ENCODE data around the gene ZNF274.
"Not testable (repeated sequence)": the region's sequence is repeated elsewhere in the genome, so short reads cannot be mapped to it uniquely, and the experiment has no call there.

Gene ZNF274

GRCh38 chr19:58212336-58213074, 29.6 kb downstream of the ZNF274 start:
- DNase-seq (ENCODE audit: low read depth in 3 of 3), result no peak

DNA sequence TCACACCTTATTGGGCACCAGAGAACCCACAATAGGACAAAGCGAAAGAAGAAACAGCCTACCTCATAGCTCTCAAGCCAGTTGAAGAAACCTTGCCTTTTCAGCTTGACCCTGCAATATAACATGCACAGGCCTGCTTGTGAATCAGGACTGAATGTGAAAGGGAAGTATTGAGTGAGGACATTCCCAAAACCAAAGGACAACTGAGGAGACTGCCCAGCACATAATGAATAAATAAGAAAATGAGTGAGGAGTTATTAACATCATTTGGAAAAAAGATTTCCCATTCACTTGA, 30.2 kb downstream of the ZNF274 start:
- DNase-seq (ENCODE audit: low read depth in 3 of 3), result no peak

DNA sequence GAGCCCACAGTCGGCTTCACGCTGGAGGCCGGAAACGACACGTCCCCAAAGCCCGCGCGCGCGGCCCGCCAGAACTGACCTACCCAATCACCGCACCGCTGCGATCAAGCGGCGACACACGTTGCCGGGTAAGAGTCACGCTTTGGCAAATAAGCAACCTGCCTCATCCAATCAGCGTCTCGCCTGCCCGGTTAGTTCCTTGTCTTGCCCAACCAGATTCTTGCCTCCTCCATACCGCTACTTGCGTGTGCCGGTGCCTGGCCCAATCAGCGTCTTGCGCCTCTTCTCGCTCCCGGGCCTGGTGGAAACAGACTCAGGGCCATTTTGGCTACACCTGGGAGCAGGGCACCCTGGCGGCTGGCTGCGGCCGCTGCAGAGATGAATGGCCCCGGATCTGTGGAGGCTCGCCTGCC, 34.2 kb downstream of the ZNF274 start:
- no peak for DNase-seq (ENCODE audit: low read depth in 3 of 3)

GRCh38 chr19:58217607-58218391, 34.9 kb downstream of the ZNF274 start:
- DNase-seq (ENCODE audit: low read depth in 3 of 3), result no peak

- peak in 2 of 3 donors; percentile 22 to 38 for DNase-seq (ENCODE audit: low read depth in 3 of 3)
Measured at GRCh38 chr19:58218899-58219298, 36.0 kb downstream of the ZNF274 start.

- no peak for DNase-seq (ENCODE audit: low read depth in 3 of 3)
Measured at GRCh38 chr19:58227964-58228584, 45.2 kb downstream of the ZNF274 start.

DNA sequence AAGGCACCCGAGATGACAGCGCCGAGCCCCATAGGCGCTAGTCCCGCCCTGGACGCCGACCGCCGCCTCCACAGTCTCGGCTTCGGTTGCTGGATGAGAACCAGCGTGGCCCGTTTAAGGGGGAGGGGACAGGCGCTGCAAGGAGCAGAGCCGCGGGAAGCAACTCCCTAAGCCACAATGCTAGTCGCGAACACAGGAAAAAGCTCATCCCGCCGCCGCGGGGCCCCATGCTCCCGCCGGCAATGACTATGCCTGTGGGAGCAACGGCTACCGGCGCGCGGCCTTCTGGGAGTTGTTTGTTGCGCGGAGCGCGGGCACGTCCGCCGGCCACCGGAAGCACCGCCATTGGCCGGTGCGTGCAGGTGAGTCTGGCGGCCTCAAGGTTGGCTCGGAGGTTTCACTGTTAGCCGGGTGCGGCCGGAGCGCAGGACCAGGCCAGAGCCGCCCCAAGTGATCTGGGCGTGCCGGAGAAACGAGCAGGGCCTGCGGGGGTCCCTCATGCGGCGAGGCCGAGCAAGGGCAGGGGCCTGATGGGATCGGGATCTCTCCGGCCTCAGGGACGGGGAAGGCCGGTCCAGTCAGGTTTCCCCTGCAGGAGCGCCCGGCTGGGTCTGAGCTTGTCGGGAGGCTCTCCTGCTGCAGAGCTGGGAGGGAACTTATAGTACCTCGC, 45.9 kb downstream of the ZNF274 start, which contains the start of gene ZNF544:
ZNF544 (plus strand) TSS at position 330 of the 670 bp plus-strand sequence. CDS start 15,110 bp downstream, outside the sequence.
- DNase-seq (ENCODE audit: low read depth in 3 of 3), result peak; percentile 35 to 44 (median 42)

DNA sequence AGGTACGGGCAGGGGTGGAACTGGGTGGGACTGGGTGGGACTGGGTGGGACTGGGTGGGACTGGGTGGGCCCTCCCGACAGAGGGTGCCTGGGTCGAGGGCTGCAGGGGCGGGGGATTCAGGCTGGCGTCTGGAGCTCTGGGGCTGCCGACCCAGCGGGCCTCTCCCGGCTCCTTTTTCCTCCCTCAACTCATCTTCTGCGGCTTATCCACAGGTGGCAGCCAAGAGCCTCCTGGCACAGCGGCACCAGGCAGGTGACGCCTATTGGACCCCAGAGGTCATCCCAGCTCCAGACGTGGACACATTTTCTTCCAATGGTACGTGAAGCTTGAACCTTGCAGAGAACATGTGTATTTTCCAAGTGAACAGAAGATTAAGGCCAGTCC, 46.4 kb downstream of the ZNF274 start:
- DNase-seq (ENCODE audit: low read depth in 3 of 3), result peak in 2 of 3 donors; percentile 7 to 20

GRCh38 chr19:58237324-58237723, 54.5 kb downstream of the ZNF274 start:
- no peak for DNase-seq (ENCODE audit: low read depth in 3 of 3)

DNA sequence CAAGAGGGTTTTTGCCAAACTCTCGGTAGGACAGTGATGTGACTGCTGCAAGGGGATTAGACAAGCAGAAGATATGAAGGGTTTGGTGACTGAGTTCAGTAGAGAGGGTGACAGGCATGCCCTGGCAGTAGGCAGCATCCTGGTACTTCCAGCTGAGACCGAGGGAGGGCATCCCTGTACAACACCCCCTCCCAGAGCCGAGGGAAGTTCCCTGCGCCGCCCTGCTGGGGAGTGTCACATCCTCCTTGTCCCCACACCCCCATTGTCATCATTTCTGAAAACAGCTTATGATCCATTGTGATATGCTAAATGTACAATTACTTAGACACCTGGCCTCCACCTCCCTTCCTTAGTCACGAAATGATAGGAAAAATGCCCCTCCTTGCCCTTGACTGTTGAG, 60.5 kb downstream of the ZNF274 start:
- no peak for DNase-seq (ENCODE audit: low read depth in 3 of 3)

DNA sequence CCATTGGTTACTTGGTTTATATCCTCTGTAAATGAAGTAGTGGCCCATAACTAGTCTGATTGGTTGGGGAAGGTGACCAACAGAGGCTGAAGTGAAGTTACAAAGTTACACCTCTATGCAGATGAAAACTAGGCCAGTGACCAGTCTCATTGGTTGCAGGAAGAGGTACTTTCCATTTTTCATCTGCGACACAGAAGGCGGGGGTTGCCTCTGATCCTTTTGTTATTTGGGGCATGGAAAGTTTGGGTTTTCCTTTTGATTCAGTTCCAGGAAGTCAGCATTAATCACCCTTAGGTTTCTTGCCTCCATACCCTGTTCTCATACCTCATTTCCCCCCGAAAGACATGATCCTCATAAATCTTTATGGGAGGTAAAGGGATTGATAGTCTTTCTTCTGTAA, 66.0 kb downstream of the ZNF274 start:
- no peak for DNase-seq (ENCODE audit: low read depth in 3 of 3)

- DNase-seq (ENCODE audit: low read depth in 3 of 3), result no peak
Measured at GRCh38 chr19:58252102-58252685, 69.3 kb downstream of the ZNF274 start.

DNA sequence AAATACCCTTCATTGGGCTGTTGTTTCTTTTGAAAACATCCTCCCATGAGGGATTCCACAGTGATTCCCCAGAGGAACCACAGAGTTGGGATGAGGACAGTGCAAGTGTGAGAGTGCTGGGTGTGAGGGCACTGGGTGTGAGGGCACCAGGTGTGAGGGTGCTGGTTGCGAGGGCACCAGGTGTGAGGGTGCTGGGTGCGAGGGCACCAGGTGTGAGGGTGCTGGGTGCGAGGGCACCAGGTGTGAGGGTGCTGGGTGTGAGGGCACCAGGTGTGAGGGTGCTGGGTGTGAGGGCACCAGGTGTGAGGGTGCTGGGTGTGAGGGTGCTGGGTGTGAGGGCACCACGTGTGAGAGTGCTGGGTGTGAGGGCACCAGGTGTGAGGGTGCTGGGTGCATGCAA, 75.4 kb downstream of the ZNF274 start:
- not testable (repeated sequence) for DNase-seq (ENCODE audit: low read depth in 3 of 3)

GRCh38 chr19:58261600-58261967, 78.7 kb downstream of the ZNF274 start:
- DNase-seq (ENCODE audit: low read depth in 3 of 3), result no peak

GRCh38 chr19:58261968-58262921, 79.4 kb downstream of the ZNF274 start:
- DNase-seq (ENCODE audit: low read depth in 3 of 3), result no peak

- no peak for DNase-seq (ENCODE audit: low read depth in 3 of 3)
Measured at GRCh38 chr19:58262922-58263296, 80.0 kb downstream of the ZNF274 start.
